Measurements from ENCODE around the gene GFI1B. TPM values are rescaled to one million over a fixed set of nuclear protein-coding genes. Genes with fewer than 3 reads are reported as not detected.
"Not testable (repeated sequence)": the region's sequence is repeated elsewhere in the genome, so short reads cannot be mapped to it uniquely, and the experiment has no call there.

Gene GFI1B
- total RNA-seq, 1 experiment from 2014 or later = not detected

DNA sequence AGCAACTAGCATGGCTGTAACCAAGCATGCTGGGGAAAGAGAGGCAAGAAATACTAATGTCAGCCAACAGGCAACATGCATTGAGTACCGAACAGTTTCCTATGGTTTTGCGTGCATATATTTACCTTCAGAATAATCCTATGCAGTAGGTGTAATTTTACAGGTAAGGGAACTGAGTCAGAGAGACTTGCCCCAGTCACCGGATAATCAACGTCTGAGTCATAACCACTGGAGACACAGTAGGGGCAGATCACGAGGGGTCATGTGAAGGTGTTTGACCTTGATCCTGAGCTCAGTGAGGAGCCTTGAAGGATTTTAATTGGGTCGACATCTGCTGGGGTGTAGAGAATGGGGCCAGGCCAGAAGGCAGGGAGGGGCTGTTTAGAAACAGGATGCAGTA, 20.7 kb upstream of the GFI1B start:
- H2AFZ ChIP-seq = 0 out of 2 replicates have a peak overlapping the region, but pooled peaks have one; percentile 11
- CTCF ChIA-PET = no interaction called here
- no peaks in the 10 kb centered on the region for H4K20me1 ChIP-seq (ENCODE audit: insufficient read depth)
- no peaks in the 10 kb centered on the region for H3K36me3 ChIP-seq (ENCODE audit: low read depth)
- no peak for DNase-seq
- TF ChIP-seq CTCF (conservative IDR thresholded peaks at IDR 0.05) (no peak), EZH2 (IDR thresholded peaks at IDR 0.05; ENCODE audit: low read depth) (no peak)
- peaks cover 6% of the 10 kb centered on the region; the same call in 1 of the 2 replicates for H3K9me3 ChIP-seq (ENCODE audit: insufficient read depth, low read depth)
- POLR2A ChIA-PET (ENCODE audit: unreplicated experiment) = no interaction called here
- no peak overlapping the region for H3K4me3 ChIP-seq
- no peaks in the 10 kb centered on the region for H3K79me2 ChIP-seq (ENCODE audit: low read depth)
- BruUV-seq (replicated peaks) = no TSS peak
- H3K4me1 ChIP-seq (replicated peaks; ENCODE audit: insufficient read depth) = no peaks in the 10 kb centered on the region
- no peaks in the 10 kb centered on the region for H3K9me2 ChIP-seq (ENCODE audit: insufficient read depth)
- H3K4me2 ChIP-seq = peak overlapping the region; percentile 13; the same call in 1 of the 2 replicates
- H3K27ac ChIP-seq = no peak overlapping the region
- intact Hi-C loops (cut with micrococcal nuclease; ENCODE audit: unreplicated experiment) = no loop called here
- H3F3A ChIP-seq (ENCODE audit: insufficient read depth, low read depth) = no peaks in the 10 kb centered on the region
- no peaks in the 10 kb centered on the region for H3K27me3 ChIP-seq (ENCODE audit: insufficient read depth, low read depth)

DNA sequence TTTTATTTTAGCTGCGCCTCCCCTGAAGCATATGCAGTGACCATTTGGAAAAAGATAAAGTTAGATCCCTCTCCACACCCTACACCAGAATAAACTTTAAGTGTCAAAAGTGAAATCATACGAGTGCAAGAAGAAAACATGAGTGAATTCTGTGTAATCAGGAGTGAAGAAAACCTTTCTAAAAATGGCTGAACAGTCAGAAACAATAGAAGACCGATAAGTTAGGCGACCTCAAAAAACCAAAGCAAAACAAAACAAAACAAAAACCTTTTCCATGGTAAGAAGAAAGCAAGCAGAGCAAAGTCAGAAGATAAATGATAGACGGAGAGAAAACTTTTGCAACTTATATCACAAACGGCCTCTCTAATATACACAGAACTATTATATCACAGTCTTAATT, 17.5 kb upstream of the GFI1B start:
- POLR2A ChIA-PET (ENCODE audit: unreplicated experiment) = no interaction called here
- H3K9me2 ChIP-seq (ENCODE audit: insufficient read depth) = no peaks in the 10 kb centered on the region
- no TSS peak for BruUV-seq (replicated peaks)

GRCh38 chr9:132965478-132965877, 13.0 kb upstream of the GFI1B start:
- H2AFZ ChIP-seq = no peak overlapping the region
- POLR2A ChIA-PET (ENCODE audit: unreplicated experiment) = no interaction called here
- no peak overlapping the region for H3K27ac ChIP-seq
- H4K20me1 ChIP-seq (ENCODE audit: insufficient read depth) = no peaks in the 10 kb centered on the region
- H3K79me2 ChIP-seq (ENCODE audit: low read depth) = no peaks in the 10 kb centered on the region
- no peak overlapping the region for H3K4me3 ChIP-seq
- no peaks in the 10 kb centered on the region for H3K9me3 ChIP-seq (ENCODE audit: insufficient read depth, low read depth)
- no peaks in the 10 kb centered on the region for H3K9me2 ChIP-seq (ENCODE audit: insufficient read depth)
- BruUV-seq (replicated peaks) = no TSS peak
- peaks cover 39% of the 10 kb centered on the region for H3K27me3 ChIP-seq (ENCODE audit: insufficient read depth, low read depth)
- H3K4me1 ChIP-seq (replicated peaks; ENCODE audit: insufficient read depth) = no peaks in the 10 kb centered on the region
- intact Hi-C loops (cut with micrococcal nuclease; ENCODE audit: unreplicated experiment) = no loop called here
- no peaks in the 10 kb centered on the region for H3F3A ChIP-seq (ENCODE audit: insufficient read depth, low read depth)
- H3K4me2 ChIP-seq = no peak overlapping the region
- H3K36me3 ChIP-seq (ENCODE audit: low read depth) = no peaks in the 10 kb centered on the region
- no peak for DNase-seq
- CTCF ChIA-PET = interaction anchor here (0.7 kb wide), 1 partner anchor 716 kb away, joined by 6 read pairs; no protein-coding TSS in a partner anchor
- TF ChIP-seq EZH2 (IDR thresholded peaks at IDR 0.05; ENCODE audit: low read depth) (no peak), CTCF (conservative IDR thresholded peaks at IDR 0.05) (no peak)

More for the DNA sequence above, 17.5 kb upstream of the GFI1B start:
- Histone ChIP-seq H3K79me2 (ENCODE audit: low read depth) (no peaks in the 10 kb centered on the region), H3K36me3 (ENCODE audit: low read depth) (no peaks in the 10 kb centered on the region), H3K27me3 (ENCODE audit: insufficient read depth, low read depth) (peaks cover 18% of the 10 kb centered on the region), H3K4me1 (replicated peaks; ENCODE audit: insufficient read depth) (no peaks in the 10 kb centered on the region), H3K27ac (no peak overlapping the region), H2AFZ (no peak overlapping the region), H4K20me1 (ENCODE audit: insufficient read depth) (no peaks in the 10 kb centered on the region), H3F3A (ENCODE audit: insufficient read depth, low read depth) (no peaks in the 10 kb centered on the region), H3K9me3 (ENCODE audit: insufficient read depth, low read depth) (no peaks in the 10 kb centered on the region), H3K4me2 (no peak overlapping the region), H3K4me3 (no peak overlapping the region)
- intact Hi-C loops (cut with micrococcal nuclease; ENCODE audit: unreplicated experiment) = no loop called here
- no peak for DNase-seq
- TF ChIP-seq CTCF (conservative IDR thresholded peaks at IDR 0.05) (no peak), EZH2 (IDR thresholded peaks at IDR 0.05; ENCODE audit: low read depth) (no peak)
- CTCF ChIA-PET = no interaction called here

DNA sequence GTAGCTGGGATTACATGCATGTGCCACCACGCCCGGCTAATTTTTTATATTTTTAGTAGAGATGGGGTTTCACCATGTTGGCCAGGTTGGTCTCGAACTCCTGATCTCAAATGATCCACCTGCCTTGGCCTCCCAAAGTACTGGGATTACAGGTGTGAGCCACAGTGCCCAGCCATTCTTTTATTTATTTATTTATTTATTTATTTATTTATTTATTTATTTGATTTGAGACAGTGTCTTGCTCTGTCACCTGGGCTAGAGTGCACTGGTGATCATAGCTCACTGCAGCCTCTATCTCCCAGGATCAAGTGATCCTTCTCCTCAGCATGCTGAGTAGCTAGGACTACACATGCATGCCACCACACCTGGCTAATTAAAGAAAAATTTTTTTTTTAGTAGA, 10.6 kb upstream of the GFI1B start:
- BruUV-seq (replicated peaks); H3F3A ChIP-seq (ENCODE audit: insufficient read depth, low read depth); H3K27ac ChIP-seq; H3K36me3 ChIP-seq (ENCODE audit: low read depth); intact Hi-C loops (cut with micrococcal nuclease; ENCODE audit: unreplicated experiment); DNase-seq; H4K20me1 ChIP-seq (ENCODE audit: insufficient read depth); H3K79me2 ChIP-seq (ENCODE audit: low read depth); H3K9me3 ChIP-seq (ENCODE audit: insufficient read depth, low read depth); H2AFZ ChIP-seq; POLR2A ChIA-PET (ENCODE audit: unreplicated experiment); H3K4me1 ChIP-seq (replicated peaks; ENCODE audit: insufficient read depth); H3K4me2 ChIP-seq; H3K4me3 ChIP-seq; CTCF ChIA-PET; H3K9me2 ChIP-seq (ENCODE audit: insufficient read depth): not testable (repeated sequence)
- H3K27me3 ChIP-seq (ENCODE audit: insufficient read depth, low read depth) = peaks cover 43% of the 10 kb centered on the region

Data from PC-9 (cell line).